ENCODE measurements around the gene FLNC. TPM values are rescaled to one million over a fixed set of nuclear protein-coding genes. Genes with fewer than 3 reads are reported as not detected.

The FLNC gene
- total RNA-seq, 2 experiments from 2014 or later = 0.02 TPM

- CTCF ChIA-PET = no interaction called here
- POLR2A ChIA-PET = no interaction called here
Measured at GRCh38 chr7:128854396-128854795, 24.2 kb downstream of the FLNC start.

GRCh38 chr7:128855559-128855958 is 25.4 kb downstream of the FLNC start:
- ChIA-PET POLR2A (no interaction called here), CTCF (no interaction called here)

- ChIA-PET CTCF (interaction anchor here (0.7 to 1.5 kb wide), 2 partner anchors 27 to 78 kb away, joined by 3 to 6 read pairs; no protein-coding TSS in a partner anchor), POLR2A (no interaction called here)
Measured at GRCh38 chr7:128856001-128856718, 26.0 kb downstream of the FLNC start.

GRCh38 chr7:128858380-128859231 is 28.4 kb downstream of the FLNC start:
- POLR2A ChIA-PET = no interaction called here
- CTCF ChIA-PET = no interaction called here

DNA sequence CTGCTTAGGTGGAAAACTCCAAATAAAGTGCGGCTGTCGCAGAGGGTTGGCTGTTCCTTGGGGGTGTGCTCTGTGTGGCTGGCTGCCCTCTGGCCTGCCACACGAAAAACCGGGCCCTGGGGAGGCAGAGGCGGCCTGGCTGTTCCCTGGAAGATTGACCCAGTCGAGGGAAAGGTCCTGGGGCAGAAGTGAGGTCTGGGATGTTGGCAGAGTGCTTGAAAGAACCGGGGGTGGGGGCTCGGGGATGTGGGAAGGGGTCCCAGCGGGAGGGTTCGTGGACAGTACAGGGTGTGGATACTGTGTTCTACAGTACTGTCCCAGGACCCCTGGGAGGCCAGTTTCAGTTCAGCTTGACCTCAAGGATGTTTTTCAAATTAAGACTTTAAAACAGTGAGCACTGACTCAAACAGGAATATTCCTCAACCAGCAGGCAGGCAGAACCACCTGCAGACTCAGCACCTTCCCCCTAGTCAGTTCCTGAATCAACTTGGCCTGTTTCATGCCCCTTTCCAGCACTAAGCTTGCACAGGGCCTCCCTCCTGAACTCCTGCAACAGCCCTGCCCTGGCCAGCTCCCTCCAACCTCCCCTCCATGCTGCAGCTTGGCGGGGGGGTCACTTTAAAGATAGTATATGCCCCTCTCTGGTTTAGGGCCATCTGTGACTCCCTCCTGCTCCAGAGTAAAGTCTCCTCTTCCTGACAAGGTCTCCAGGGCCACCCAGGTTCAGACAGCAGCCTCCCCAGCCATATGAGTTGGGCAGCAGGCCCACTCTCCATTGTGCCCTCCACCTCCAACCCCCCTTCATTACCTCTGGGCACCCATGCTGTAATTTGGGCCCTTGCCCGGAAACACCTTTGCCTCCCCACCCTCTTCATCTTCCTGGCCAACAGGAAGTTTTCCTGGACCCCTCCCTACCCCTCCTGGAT is 29.3 kb downstream of the FLNC start:
- CTCF ChIA-PET = no interaction called here
- POLR2A ChIA-PET = no interaction called here

GRCh38 chr7:128860158-128861073 is 30.2 kb downstream of the FLNC start:
- ChIA-PET CTCF (interaction anchor here (0.6 to 2.2 kb wide), 5 partner anchors 10 to 286 kb away, joined by 3 to 10 read pairs (median 5); no protein-coding TSS in a partner anchor), POLR2A (no interaction called here)

DNA sequence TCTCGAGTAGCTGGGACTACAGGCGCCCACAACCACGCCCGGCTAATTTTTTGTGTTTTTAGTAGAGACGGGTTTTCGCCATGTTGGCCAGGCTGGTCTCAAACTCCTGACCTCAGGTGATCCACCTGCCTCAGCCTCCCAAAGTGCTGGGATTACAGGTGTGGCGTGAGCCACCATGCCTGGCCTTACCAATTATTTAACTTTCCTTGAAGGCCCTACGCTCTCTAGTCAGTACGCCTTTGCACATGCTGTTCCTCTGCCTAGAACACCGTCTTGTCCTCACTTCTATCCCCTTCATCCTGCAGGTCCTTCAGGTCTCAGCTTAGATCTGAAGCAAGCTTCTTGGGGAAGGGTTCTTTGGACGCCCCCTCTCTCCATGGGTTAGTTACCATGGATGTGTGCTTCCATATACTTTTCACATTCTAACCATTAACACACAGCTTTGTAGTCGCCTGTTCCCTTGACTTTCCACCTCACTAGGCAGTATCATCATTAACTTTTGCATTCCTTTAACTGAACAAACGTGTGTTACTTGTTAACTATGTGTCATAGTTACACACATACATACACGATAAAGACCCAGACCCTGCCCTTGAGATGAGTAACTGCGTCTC is 31.9 kb downstream of the FLNC start:
- POLR2A ChIA-PET = interaction anchor here (0.6 to 1.5 kb wide), 3 partner anchors 22 to 123 kb away, joined by 3 to 4 read pairs (median 3); partner anchors contain the start of gene CALU
- CTCF ChIA-PET = interaction anchor here (1.3 to 2.2 kb wide), 6 partner anchors 8 to 42 kb away, joined by 3 to 10 read pairs (median 6); no protein-coding TSS in a partner anchor

- CTCF ChIA-PET = interaction anchor here (1.5 to 2.3 kb wide), 3 partner anchors 10 to 21 kb away, joined by 5 to 16 read pairs (median 7); no protein-coding TSS in a partner anchor
Measured at GRCh38 chr7:128862571-128863432, 32.6 kb downstream of the FLNC start, which contains the start of gene ATP6V1F. ATP6V1F (plus strand) TSS chr7:128862856; CDS start chr7:128862905, 49 bp downstream.

DNA sequence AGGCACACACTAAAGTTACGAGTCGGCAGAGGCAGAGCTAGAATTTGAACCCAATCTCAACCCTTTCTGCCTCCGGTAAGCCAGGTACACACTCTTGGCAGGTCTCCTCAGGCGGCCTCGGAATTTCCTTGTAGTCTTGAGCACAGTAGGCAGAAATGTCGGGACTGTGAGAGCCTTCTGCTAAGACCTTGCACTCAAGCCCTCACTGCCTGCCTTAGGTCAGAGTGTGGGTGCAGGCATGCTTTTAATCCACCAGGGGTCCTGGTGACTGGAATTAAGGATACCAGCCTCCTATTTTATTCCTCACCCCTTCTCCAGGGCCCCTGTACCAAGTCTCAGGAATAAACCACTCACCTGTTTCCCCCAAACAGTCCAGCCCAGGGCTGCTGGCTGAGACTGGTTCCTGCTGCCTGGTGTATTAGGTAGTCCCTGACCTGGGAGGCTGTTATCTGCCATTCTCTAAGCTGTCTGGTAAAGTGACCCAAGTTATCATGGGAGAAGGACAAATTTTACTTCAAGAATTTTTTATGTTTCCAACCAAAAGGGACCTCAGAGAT is 33.3 kb downstream of the FLNC start:
- ChIA-PET CTCF (interaction anchor here (1.5 to 2.3 kb wide), 3 partner anchors 10 to 20 kb away, joined by 5 to 16 read pairs (median 7); no protein-coding TSS in a partner anchor), POLR2A (interaction anchor here (1.1 to 1.5 kb wide), 3 partner anchors 24 to 191 kb away, joined by 3 to 4 read pairs (median 3); partner anchors contain the start of gene CALU)

More at GRCh38 chr7:128862571-128863432, 32.6 kb downstream of the FLNC start, which contains the start of gene ATP6V1F:
- POLR2A ChIA-PET = interaction anchor here (1.1 to 1.5 kb wide), 3 partner anchors 23 to 192 kb away, joined by 3 to 4 read pairs (median 3); partner anchors contain the start of gene CALU

- POLR2A ChIA-PET = interaction anchor here (0.5 kb wide), 1 partner anchor 58 kb away, joined by 3 read pairs; no protein-coding TSS in a partner anchor
- CTCF ChIA-PET = no interaction called here
Measured at GRCh38 chr7:128865303-128865702, 35.1 kb downstream of the FLNC start.

DNA sequence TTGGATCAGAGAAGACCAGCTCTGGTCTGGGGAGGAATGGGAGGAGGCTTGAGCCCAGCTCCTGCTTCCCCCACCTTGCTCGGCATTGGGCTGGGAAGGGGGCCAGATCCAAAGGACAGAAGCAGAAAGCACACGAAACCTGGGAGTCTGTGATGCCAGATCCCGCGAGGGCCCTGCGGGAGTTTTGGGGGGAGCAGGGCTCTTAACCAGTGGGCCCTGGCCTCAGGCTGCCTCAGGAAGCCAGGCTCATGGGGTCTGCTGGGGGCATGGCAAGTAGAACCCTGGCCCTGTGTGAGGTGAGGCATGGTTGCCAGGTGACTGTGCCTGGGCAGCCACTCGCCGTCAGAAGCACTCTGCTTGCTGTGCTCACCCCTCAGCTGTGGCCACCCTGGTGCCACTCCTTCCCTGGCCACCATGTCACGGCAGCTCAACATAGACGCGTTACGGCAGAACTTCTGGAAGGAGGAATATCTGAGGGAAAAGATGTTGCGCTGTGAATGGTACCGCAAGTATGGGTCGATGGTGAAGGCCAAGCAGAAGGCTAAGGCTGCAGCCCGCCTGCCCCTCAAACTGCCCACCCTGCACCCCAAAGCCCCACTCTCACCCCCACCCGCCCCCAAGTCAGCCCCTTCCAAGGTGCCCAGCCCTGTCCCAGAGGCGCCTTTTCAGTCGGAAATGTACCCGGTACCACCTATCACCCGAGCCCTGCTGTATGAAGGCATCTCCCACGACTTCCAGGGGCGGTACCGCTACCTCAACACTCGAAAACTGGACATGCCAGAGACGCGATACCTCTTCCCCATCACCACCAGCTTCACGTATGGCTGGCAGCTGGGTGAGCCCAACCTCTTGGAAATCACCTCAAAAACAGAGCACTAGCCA is 36.0 kb downstream of the FLNC start:
- CTCF ChIA-PET = no interaction called here
- POLR2A ChIA-PET = interaction anchor here (0.5 to 1.0 kb wide), 2 partner anchors 35 to 57 kb away, joined by 3 to 4 read pairs; no protein-coding TSS in a partner anchor

DNA sequence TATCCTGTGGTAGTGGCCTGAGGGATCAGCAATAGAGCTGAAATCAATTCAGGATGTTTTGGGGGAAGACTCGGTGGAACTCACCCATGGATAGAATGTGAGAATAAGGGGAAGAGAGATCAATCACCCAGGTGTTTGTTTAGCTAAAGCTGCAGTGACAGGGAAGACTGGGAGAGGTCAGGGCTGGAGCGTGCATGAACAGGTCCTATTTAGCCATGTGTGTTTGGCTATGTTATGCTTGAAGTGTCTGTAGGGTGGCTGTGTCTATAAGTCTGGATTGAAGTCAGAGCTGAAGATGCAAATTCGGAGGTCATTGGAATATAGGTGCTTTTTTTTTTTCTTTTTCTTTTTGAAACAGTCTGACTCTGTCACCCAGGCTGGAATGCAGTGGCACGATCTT is 37.0 kb downstream of the FLNC start:
- ChIA-PET CTCF (interaction anchor here (3.3 kb wide), 1 partner anchor 16 kb away, joined by 18 read pairs; no protein-coding TSS in a partner anchor), POLR2A (interaction anchor here (0.6 to 1.0 kb wide), 2 partner anchors 15 to 36 kb away, joined by 4 read pairs; no protein-coding TSS in a partner anchor)

DNA sequence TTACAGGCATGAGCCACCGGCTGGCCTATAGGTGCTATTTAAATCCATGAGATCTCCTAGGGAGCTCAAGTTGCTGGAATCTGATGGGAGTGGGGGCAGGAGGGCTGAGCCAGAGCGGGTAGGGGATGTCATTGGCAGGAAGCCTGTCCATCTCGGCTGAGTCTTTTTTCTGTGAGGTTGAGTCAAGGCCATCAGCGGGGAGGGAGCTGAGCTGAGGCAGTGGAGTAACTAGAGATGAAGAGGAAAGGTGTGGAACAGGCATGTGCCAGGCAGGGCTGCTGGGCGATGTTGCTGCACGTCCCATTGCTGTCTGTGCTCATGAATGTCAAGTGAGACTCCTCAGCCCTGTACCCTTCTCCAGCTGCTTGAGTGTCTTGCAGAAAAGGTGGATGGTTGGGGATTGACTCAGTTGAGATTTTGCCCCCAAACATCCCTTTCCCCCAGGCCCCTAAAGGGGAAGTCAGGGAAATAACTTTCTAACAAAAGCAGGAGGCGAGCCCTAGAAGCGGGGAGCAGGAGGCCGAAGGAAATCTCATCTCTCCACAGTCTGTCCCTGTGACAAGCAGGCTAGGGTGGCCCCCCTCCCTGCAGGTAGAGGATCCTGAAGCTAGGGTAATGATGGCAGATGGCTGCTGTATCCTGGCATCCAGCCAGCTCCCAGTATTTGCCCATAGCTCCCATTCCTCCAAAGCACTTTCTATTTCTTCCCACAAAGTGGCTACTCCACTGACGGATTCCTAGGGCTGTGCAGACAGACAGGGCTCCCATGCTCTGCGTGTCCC is 37.8 kb downstream of the FLNC start:
- CTCF ChIA-PET = interaction anchor here (3.3 to 3.5 kb wide), 2 partner anchors 12 to 15 kb away, joined by 12 to 18 read pairs; no protein-coding TSS in a partner anchor
- POLR2A ChIA-PET = interaction anchor here (0.6 kb wide), 2 partner anchors 15 to 423 kb away, joined by 4 to 5 read pairs; no protein-coding TSS in a partner anchor

DNA sequence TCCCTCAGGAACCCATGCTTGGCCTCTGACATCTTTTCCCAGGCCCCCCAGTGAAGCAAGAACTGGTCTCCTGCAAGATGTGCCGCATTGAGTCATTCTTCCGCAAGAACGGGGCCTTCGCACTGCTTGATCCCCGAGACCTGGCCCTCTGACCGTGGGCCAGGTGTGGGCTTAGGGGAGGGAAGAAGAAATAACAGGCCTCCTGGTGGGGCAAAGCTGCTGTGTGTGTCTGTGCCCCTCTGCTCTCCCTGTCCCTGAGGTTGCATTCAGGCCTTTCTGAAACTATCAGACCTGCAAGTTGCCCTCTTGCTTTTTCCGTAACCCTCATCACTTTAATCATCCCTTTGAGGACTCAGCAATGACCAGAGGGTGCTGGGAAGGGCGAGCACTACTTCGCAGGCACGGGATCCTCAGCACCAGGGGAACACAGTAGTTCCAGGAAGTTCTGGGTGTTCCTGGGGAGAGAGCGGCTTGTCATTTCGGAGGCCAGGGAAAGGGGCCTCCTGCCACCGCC is 38.5 kb downstream of the FLNC start:
- POLR2A ChIA-PET = interaction anchor here (0.6 kb wide), 1 partner anchor 422 kb away, joined by 5 read pairs; no protein-coding TSS in a partner anchor
- CTCF ChIA-PET = interaction anchor here (3.3 to 3.5 kb wide), 2 partner anchors 11 to 15 kb away, joined by 12 to 18 read pairs; no protein-coding TSS in a partner anchor
